Ramos (cell line): ENCODE measurements around the gene DGUOK.
"Not testable (repeated sequence)": the region's sequence is repeated elsewhere in the genome, so short reads cannot be mapped to it uniquely, and the experiment has no call there.

ENCODE experiments used
- in situ Hi-C: fragments of 300-500 bp; cut with MboI; formaldehyde crosslinking; loops from one replicate; pipeline ENCODE4 v1.14.3; 2022; ENCODE audit warnings: low sequenced_read_pairs; ENCODE audit not compliant: unreplicated experiment

Gene DGUOK

GRCh38 chr2:73919596-73920228 lies 7.0 kb upstream of the DGUOK start:
- in situ Hi-C loops, result no loop called here

- in situ Hi-C loops, result no loop called here
Observed at GRCh38 chr2:73920577-73921545, 5.8 kb upstream of the DGUOK start.

GRCh38 chr2:73921581-73921980 lies 5.1 kb upstream of the DGUOK start:
- in situ Hi-C loops, result no loop called here

- in situ Hi-C loops, result no loop called here
Observed at GRCh38 chr2:73922681-73923080, 4.0 kb upstream of the DGUOK start.

- in situ Hi-C loops, result no loop called here
Observed at GRCh38 chr2:73925033-73925704, 1.5 kb upstream of the DGUOK start.

GRCh38 chr2:73925853-73926492 lies 707 bp upstream of the DGUOK start:
- in situ Hi-C loops, result no loop called here

GRCh38 chr2:73927344-73927743 lies 664 bp downstream of the DGUOK start:
- in situ Hi-C loops, result no loop called here

GRCh38 chr2:73928963-73929347 lies 2.3 kb downstream of the DGUOK start:
- in situ Hi-C loops, result no loop called here

- in situ Hi-C loops, result no loop called here
Observed at GRCh38 chr2:73930386-73930785, 3.7 kb downstream of the DGUOK start.

- in situ Hi-C loops, result no loop called here
Observed at GRCh38 chr2:73931531-73932500, 5.1 kb downstream of the DGUOK start.

- in situ Hi-C loops, result no loop called here
Observed at GRCh38 chr2:73933194-73933593, 6.5 kb downstream of the DGUOK start.

- in situ Hi-C loops, result no loop called here
Observed at GRCh38 chr2:73935641-73936040, 9.0 kb downstream of the DGUOK start.

- in situ Hi-C loops, result no loop called here
Observed at GRCh38 chr2:73937103-73937885, 10.6 kb downstream of the DGUOK start.

GRCh38 chr2:73937899-73938298 lies 11.2 kb downstream of the DGUOK start:
- in situ Hi-C loops, result no loop called here

GRCh38 chr2:73938718-73939352 lies 12.2 kb downstream of the DGUOK start:
- in situ Hi-C loops, result no loop called here

GRCh38 chr2:73939419-73939818 lies 12.7 kb downstream of the DGUOK start:
- in situ Hi-C loops, result no loop called here

- in situ Hi-C loops, result not testable (repeated sequence)
Observed at GRCh38 chr2:73940066-73940465, 13.4 kb downstream of the DGUOK start.

- in situ Hi-C loops, result no loop called here
Observed at GRCh38 chr2:73942664-73943063, 16.0 kb downstream of the DGUOK start.
